Glomerular visceral epithelial cell (primary cell): ENCODE measurements around the gene TCP1.
A peak's percentile ranks its signal among the peaks of the same experiment; 100 is the strongest.
"Not testable (repeated sequence)": the region's sequence is repeated elsewhere in the genome, so short reads cannot be mapped to it uniquely, and the experiment has no call there.

ENCODE experiments used
- DNase-seq: peaks from one replicate; pipeline ENCODE4 v3.0.0-alpha.2; 2016; ENCODE audit errors: extremely low spot score

The TCP1 gene

DNA sequence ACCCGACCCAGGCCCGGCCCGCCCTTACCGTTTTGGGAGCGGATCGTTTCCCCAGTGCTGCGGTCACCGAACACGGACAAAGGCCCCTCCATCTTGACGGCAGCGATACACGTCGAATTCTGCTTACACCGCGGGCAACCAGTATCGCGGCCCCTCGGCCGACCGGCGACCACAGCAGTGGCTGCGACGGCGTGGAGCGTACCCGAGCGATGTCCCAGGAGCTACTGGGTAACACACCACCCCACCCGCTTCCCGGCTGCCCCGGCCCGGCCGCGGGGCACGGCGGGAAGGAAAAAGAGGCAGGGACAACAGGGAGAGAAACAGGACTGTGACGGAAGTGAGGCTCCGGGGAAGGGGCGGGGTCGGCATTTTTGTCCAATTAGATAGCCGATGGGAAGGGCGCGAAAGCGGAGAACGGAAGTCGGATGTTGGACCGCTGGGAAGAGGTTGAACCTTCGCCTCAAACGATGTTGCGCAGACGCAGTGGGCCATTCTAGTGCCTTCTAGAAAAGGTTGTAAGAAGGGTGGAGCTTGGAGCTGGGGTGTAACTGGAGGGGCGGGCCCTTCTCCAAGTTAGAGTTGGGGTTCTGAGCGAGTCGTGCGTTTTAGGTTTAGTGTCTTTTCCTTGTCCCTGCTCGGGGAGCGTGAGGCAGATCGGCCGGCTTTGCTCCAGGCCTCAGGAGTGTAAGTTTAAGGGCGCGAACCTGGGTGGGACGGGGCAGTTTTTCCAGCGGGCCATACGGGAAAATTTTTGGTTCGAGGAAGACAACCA is at the start of gene TCP1:
Gene TCP1 (minus strand): TSS at position 226 of the 772 bp plus-strand sequence. CDS start 134 bp downstream, at position 92.
- DNase-seq = peak; percentile 100

DNA sequence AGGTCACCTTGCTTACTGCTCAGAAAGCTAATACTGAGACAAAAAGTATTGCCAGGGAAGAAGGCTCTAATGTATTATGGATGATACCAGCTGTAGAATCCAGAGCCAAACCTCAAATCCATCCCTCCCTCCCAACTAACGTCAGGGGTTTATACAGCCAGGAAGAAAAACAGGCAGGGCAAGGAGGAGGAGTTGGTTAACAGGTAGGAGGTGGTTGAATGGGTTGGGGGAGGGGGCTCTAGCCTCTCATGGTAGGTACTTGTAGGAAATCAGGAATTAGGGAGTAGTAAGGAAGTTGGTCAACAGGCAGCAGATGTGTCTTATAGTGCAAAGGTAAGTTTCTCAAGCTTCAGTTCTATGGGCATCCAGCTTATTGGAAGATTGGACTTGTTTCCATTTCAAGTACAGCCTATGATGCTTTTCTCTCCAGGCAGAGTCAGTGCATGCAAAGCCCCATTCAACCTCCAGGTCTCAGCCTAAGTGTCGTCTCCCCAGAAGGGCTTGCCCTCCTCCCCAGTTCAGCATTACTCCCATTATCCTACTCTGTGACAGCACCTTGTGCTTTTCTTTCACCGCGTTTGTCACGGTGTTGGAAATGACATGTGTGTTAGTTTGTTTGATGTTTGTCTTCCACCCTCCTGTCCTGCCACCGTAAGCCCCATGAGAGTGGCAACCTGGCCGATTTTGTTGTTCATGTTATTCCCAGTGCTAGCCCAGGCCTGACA is 48.8 kb upstream of the TCP1 start:
- DNase-seq = no peak

GRCh38 chr6:159837511-159837910 is 48.1 kb upstream of the TCP1 start:
- DNase-seq = no peak

DNA sequence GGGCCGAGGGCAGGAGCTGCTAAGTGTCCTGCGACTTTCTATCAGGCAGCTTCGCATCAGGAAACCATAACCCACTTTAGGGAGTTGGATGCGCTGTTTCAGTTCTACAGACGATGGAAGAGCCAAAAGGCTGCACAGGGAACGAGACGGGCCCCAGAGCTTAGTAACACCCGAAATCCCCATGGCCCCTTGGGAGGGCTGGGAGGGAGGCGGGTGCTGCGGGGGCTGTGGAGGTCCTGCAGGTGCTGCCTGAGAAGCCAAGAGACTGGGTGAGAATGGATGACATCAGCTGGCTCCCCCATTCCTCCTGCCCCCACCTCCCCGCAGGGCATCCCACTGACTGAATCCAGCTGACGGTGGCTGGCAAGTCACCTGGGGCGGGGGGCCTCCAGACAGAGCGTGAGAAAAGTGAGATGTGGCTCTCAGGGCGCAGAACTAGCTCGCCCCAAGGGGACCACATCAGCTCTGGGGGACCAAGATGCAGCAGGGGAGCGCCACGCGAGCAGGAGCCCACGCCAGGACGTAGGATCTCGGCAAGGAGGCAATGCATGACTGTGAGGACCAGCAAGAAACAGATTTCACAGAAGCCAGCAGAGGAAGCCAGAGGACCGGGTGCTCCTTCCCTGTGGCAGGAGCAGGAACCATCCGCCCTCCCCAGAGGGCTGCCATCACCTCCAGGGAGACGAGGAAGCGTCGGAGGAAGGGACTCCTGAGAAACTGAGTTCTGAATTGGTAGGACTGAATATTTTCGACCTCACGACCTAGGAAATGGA is 47.5 kb upstream of the TCP1 start:
- no peak for DNase-seq

DNA sequence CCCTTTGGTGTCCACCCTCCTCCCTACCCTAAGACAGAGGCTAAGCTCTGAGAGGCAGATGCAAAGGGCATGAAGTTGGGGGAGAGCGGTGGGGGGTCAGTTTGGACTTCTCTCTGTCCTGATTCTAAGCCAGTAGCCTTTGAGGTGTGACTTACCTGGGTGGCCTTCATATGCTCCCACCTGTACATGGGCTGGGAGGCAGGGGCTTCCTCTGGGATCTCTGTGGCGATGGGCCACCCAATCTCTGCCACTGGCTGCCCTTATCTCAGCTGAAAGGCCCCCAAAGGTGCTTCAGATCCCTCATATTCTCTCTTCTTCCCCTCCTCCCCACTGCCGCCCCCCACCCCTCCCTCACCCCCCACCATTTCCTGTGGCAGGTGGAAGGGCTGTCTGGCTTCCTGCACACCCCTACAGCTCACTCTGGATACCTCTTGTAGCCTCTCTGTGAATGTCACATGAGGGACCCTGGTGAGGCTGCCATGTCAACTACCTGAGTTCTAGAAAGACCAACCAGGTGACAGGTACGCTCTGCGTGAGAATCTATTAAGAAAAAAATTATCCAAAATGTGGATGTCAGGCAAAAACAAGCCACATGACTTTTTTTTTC is 44.7 kb upstream of the TCP1 start:
- no peak for DNase-seq

- DNase-seq = no peak
Observed at GRCh38 chr6:159833556-159833955, 44.2 kb upstream of the TCP1 start.

- no peak for DNase-seq
Observed at GRCh38 chr6:159832946-159833345, 43.5 kb upstream of the TCP1 start.

DNA sequence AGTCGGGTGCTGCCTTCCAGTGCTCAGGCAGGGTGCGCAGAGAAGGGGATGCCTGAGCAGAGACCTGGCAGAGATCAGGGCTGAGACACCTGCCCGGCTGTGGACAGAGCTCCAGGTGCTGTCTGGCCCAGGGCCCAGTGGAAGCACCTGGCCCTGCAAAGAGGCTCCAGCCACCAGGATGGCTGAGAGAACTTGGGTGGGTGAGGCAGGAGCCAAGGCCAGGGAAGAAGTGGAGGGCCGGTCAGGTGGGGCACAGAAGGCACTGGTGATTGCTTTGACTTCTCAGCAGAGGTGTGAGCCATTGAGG is 41.9 kb upstream of the TCP1 start:
- no peak for DNase-seq

- no peak for DNase-seq
Observed at GRCh38 chr6:159830501-159831372, 41.3 kb upstream of the TCP1 start.

GRCh38 chr6:159829526-159829925 is 40.1 kb upstream of the TCP1 start:
- DNase-seq = no peak

GRCh38 chr6:159828074-159828473 is 38.7 kb upstream of the TCP1 start:
- DNase-seq = no peak

DNA sequence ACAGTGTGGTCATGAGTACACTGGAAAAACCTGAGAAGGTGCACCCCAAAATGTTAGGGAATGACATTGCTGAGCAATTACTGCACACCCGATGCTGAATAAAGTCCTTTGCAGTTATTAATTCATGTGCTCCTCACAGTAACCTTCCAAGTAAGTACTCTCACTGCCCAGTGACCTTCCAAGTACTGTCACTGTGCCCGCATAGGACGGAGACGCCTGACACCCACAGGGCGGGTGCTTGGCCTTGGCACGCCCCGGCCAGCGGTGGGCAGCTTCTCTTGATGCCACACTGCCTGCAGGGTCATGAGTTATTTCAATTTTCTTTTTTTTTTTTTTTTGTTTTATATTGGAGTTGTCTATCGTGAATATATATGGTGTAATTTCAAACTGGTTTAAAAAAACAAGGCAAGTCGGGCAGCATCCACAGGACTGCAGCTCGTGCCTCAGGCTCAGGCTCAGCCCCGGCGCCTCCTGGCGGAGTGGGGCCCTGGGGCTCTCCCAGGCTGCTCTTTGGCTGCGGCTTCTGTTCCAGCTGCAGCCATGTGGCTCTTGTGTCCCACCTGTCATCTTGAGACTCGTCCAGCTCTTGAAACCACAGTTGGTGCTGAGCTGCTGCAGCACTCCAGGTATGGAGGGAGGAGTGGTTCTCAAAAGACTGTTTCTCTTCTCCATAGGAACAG is 37.7 kb upstream of the TCP1 start:
- no peak for DNase-seq

DNA sequence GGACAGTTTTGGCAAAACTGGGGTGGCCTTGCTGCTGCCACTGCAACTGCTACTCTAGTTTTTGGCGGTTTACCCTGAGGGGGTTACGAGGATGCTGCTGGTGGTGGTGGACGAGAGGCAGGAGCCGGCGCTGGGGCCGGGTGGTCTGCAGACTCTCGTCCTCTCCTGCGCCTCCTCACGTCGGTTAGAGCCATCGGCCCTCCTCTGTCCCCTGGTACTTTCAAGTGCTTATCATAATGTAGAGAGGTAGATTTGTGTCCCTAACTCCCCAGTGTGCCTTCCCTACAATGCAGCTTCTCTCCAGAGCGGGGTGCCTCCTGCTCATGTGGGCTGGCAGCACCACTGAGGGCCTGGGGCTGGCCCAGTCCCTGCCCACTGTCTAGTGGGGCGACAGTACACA is 36.6 kb upstream of the TCP1 start:
- DNase-seq = no peak

DNA sequence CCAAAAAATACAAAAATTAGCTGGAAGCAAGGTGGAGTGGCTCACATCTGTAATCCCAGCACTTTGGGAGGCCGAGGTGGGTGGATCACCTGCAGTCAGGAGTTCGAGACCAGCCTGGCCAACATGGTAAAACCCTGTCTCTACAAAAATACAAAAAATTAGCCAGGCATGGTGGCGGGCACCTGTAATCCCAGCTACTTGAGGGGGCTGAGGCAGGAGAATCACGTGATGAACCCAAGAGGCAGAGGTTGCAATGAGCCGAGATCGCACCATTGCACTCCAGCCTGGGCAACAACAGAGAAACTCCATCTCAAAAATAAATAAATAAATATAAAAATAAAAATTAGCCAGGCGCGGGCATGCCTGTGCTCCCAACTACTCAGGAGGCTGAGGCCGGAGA is 35.3 kb upstream of the TCP1 start:
- not testable (repeated sequence) for DNase-seq

DNA sequence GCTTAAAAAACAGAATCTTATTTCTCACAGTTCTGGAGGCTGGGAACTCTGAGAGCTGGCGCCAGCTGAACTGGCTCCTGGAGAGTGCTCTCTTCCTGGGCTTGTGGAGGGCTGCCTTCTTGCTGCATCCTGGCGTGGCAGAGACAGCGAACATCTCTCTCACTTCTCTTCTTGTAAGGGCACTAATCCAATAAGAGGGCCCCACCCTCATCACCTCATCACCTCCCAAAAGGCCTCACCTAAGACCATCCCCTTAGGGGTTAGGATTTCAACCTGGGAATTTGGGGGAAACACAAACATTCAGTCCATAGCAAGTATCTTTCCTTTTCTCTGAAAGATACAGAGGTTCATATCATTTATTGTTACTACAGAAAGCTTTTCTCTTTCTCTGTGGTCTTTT is 34.6 kb upstream of the TCP1 start:
- no peak for DNase-seq

DNA sequence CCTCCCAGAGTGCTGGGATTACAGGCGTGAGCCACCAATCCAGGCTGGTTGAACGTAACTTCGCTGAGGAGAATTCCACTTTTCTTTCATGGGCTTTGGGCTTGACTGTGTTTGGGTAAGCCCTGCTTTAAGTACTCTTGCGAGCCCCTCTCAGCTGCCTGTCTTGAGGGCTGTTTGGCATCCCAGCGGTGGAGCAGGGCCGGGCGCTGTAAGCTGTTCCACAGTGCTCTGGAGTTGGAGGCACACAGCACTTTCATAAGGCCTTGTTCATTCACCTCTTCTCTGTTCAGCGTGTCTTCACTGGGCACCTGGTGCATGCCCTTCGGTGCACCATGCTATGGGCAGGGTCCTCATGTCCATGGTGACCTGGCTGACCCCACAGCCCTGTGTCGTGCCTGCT is 32.3 kb upstream of the TCP1 start:
- DNase-seq = no peak

DNA sequence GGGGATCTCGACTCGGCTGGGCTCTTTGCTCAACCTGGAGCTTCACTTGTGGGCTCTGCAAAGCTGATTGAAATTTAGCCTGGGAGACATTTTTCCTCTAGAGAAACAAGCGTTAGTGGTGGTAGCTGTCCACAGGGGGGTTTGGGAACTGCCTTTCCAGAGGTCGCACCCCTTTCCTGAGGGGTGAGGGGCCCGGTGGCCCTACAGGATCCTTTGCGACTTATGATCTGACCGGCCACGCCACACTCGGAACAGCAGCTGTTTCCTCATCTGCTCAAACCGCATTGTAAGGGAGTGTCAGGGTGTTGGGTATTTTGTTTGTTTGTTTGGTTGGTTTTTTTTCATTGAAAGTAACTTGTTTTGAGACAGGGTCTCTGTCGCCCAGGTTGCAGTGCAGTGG is 31.7 kb upstream of the TCP1 start:
- DNase-seq = no peak

GRCh38 chr6:159819932-159820640 is 30.7 kb upstream of the TCP1 start:
- DNase-seq = no peak

GRCh38 chr6:159819098-159819497 is 29.7 kb upstream of the TCP1 start:
- no peak for DNase-seq
